ENCODE measurements around the gene PRCC.

- no peak for TF ChIP-seq CTCF (IDR thresholded peaks at IDR 0.05)
- TF ChIP-seq POLR2A (IDR thresholded peaks at IDR 0.05), result no peak
These were observed 23.7 kb upstream of the PRCC start for GRCh38 chr1:156743367-156744302.

All from uterus (tissue), 2 donors.